ENCODE data around the gene TMEM144. TPM values are rescaled to one million over a fixed set of nuclear protein-coding genes. Genes with fewer than 3 reads are reported as not detected.
A peak's percentile ranks its signal among the peaks of the same experiment; 100 is the strongest.

The TMEM144 gene
- total and polyA plus RNA-seq, 12 donors, result 1.7 to 17.0 (median 13.6) TPM

- TF ChIP-seq, protein P1, sequence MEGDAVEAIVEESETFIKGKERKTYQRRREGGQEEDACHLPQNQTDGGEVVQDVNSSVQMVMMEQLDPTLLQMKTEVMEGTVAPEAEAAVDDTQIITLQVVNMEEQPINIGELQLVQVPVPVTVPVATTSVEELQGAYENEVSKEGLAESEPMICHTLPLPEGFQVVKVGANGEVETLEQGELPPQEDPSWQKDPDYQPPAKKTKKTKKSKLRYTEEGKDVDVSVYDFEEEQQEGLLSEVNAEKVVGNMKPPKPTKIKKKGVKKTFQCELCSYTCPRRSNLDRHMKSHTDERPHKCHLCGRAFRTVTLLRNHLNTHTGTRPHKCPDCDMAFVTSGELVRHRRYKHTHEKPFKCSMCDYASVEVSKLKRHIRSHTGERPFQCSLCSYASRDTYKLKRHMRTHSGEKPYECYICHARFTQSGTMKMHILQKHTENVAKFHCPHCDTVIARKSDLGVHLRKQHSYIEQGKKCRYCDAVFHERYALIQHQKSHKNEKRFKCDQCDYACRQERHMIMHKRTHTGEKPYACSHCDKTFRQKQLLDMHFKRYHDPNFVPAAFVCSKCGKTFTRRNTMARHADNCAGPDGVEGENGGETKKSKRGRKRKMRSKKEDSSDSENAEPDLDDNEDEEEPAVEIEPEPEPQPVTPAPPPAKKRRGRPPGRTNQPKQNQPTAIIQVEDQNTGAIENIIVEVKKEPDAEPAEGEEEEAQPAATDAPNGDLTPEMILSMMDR (IDR thresholded peaks at IDR 0.05), result no peak
- no peaks in the 10 kb centered on the region for H3K27me3 ChIP-seq
- peaks cover 0 to 64% (median 4%) of the 10 kb centered on the region in 9 donors for H3K36me3 ChIP-seq
- H3K4me3 ChIP-seq, result no peak overlapping the region
- intact Hi-C loops (cut with DNase I), result no loop called here
- peaks cover 0 to 31% (median 7%) of the 10 kb centered on the region in 9 donors for H3K4me1 ChIP-seq
- 85 to 88% methylated on average over 5 of the region's 5 CpGs for WGBS, 2 donors
- DNase-seq (no peak), ATAC-seq (no peak)
- H3K27ac ChIP-seq, result no peak overlapping the region
- H3K9me3 ChIP-seq, result no peaks in the 10 kb centered on the region
These were observed 28.4 kb upstream of the TMEM144 start for GRCh38 chr4:158181906-158182305.

- no peaks in the 10 kb centered on the region for H3K27me3 ChIP-seq
- ATAC-seq (peak in 1 of 8 donors; percentile 75), DNase-seq (no peak)
- intact Hi-C loops (cut with DNase I), result no loop called here
- H3K27ac ChIP-seq, result no peak overlapping the region
- no peaks in the 10 kb centered on the region for H3K9me3 ChIP-seq
- 92 to 94% methylated on average over 15 of the region's 15 CpGs for WGBS, 2 donors
- H3K36me3 ChIP-seq, result peaks cover 0 to 72% (median 4%) of the 10 kb centered on the region in 9 donors
- H3K4me1 ChIP-seq, result peaks cover 0 to 24% (median 3%) of the 10 kb centered on the region in 9 donors
- TF ChIP-seq, protein P1 (IDR thresholded peaks at IDR 0.05), result no peak
- no peak overlapping the region for H3K4me3 ChIP-seq
These were observed 27.6 kb upstream of the TMEM144 start for GRCh38 chr4:158182736-158183135.

GRCh38 chr4:158186815-158187214 lies 23.5 kb upstream of the TMEM144 start:
- intact Hi-C loops (cut with DNase I), result no loop called here
- ATAC-seq (no peak), DNase-seq (no peak)
- Histone ChIP-seq H3K9me3 (no peaks in the 10 kb centered on the region), H3K27me3 (no peaks in the 10 kb centered on the region), H3K4me3 (no peak overlapping the region), H3K36me3 (peaks cover 0 to 78% (median 4%) of the 10 kb centered on the region in 9 donors), H3K4me1 (peaks cover 0 to 4% (median 0%) of the 10 kb centered on the region in 9 donors), H3K27ac (no peak overlapping the region)
- TF ChIP-seq, protein P1 (IDR thresholded peaks at IDR 0.05), result no peak
- WGBS, 2 donors, result 64% methylated on average over 2 of the region's 2 CpGs

DNA sequence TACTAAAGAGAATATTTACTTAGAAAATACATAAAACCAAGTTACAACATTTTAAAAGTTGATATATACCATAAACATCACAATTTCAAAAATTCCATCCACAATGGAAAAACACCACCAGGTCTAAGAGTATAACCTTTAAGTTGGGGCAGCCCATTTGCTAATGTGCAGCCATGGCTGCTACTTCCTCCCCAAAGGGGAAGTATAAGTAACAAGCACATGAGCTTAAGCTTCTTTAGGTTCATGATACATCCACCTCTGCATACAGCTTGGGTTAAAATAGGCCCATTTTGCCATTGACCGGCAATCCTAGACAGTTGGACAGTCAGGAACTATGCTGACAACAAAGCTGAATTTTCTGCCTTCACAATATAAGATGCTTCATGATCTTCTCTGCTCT lies 20.9 kb upstream of the TMEM144 start:
- Histone ChIP-seq H3K36me3 (peaks cover 0 to 66% (median 4%) of the 10 kb centered on the region in 9 donors), H3K4me3 (no peak overlapping the region), H3K27me3 (no peaks in the 10 kb centered on the region), H3K9me3 (no peaks in the 10 kb centered on the region), H3K27ac (no peak overlapping the region), H3K4me1 (peaks cover 0 to 19% (median 11%) of the 10 kb centered on the region in 9 donors)
- intact Hi-C loops (cut with DNase I), result no loop called here
- WGBS, 2 donors, result 95 to 100% methylated on average over 1 of the region's 1 CpG
- TF ChIP-seq, protein P1 (IDR thresholded peaks at IDR 0.05), result no peak
- ATAC-seq, result no peak
- DNase-seq, result no peak

Measured in heart right ventricle (tissue), 16 donors.